HG03520 (cell line): ENCODE data around the gene AP4M1.
A peak's percentile ranks its signal among the peaks of the same experiment; 100 is the strongest.

Experiments used
- ATAC-seq: cut with Tn5 transposase; IDR thresholded peaks from one replicate; pipeline ENCODE4 v1.9.1; 2021; ENCODE audit warnings: mild to moderate bottlenecking, moderate library complexity; ENCODE audit not compliant: unreplicated experiment

Gene AP4M1

DNA sequence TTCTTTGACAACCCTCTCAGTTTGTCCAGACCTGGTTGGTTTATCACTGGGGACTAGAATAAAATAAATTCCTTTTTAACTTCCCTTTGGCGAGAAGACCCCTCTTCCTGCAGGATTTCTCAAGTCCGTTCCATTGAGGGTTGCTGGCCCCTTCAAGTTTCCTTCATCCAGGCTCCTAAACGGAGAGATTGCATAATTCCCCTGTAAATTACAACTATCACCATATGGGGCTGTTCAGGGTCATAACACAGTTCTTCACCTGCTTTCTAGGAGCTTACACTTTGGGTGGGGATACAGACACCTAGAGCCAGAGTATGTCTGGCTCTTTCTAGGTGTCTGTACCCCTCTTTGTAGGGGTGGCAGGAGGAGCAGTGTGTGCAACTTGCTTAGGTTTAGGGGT, 15.9 kb upstream of the AP4M1 start:
- ATAC-seq: no peak

DNA sequence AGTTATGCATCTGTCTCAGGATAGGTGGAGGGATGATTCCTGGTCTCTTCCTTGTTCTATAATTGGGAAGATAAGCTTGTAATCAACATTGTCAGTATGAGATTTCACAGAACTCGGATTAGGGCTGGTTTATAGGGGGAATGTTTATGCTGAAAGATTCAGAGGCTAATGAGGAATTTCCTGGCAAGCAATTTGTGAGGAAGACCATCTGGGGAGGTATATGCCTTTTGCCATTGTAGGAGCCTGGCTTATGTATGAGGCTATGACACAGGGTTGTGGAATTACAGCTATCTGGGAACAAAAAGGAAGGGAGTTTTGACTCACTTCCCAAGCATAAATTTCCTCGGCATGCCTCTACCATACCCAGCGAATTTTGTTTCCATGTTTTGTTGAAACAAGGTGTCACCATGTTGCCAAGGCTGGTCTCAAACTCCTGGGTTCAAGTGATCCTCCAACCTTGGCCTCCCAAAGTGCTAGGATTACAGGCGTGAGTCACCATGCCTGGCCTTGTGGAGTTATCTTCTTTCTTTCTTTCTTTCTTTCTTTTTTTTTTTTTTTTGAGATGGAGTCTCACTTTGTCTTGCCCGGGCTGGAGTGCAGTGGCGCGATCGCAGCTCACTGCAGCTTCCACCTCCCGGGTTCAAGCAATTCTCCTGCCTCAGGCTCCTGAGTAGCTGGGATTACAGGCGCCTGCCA, 14.2 kb upstream of the AP4M1 start:
- ATAC-seq: no peak

DNA sequence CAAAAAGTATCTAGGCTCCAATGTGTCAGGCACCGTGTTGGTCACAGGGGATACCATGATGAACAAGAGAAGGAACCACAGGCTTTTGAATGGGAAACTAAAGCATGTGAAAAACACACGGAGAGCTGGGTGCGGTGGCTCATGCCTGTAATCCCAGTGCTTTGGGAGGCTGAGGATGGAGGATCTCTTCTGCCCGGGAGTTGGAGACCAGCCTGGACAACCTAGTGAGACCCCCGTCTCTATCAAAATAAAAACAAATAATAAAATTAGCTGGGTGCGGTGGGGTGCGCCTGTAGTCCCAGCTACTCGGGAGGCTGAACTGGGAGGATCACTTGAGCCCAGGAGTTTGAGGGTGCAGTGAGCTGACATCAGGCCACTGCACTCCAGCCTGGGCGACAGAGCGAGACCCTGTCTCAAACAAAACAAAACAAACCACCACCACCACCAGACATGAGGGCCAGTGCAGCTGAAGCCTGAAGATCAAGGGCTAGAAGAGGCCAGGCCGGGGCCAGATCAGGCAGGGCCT, 13.3 kb upstream of the AP4M1 start:
- ATAC-seq: no peak

DNA sequence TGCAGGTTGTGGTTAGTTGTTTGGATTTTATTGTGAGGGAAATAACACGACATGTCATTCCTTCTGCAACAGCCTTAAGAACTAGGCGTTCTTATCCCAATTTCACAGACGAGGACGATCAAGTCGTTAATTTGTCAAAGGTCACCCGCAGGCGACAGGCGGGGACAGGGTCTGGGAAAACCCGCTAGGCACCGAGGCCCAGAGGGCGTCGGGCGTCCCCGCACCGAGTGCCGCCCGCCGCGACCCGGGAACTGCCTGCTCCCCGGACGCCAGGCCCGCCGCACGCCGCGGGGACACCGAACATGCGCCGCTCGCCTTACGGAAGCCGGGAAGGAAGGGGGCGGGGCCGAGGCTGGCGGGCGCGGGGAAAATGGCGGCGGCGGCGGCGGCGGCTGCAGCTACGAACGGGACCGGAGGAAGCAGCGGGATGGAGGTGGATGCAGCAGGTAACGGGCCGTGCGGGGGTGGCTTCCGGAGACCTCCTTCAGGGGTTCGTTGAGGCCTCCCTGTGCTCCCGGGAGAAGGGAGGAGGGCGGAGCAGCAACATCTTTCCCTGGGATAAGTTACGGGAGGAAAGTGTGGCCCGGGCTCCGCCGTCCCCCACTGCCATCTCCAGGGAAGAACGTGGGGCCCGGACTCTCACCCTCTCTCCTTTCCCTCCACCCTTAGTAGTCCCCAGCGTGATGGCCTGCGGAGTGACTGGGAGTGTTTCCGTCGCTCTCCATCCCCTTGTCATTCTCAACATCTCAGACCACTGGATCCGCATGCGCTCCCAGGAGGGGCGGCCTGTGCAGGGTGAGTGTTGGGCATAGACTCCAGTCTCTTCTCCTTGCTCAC, 12.6 kb upstream of the AP4M1 start, which contains the start of gene COPS6:
Gene COPS6 (plus strand): TSS at position 349 of the 837 bp plus-strand sequence. CDS start 22 bp downstream, at position 371.
- no peak for ATAC-seq

DNA sequence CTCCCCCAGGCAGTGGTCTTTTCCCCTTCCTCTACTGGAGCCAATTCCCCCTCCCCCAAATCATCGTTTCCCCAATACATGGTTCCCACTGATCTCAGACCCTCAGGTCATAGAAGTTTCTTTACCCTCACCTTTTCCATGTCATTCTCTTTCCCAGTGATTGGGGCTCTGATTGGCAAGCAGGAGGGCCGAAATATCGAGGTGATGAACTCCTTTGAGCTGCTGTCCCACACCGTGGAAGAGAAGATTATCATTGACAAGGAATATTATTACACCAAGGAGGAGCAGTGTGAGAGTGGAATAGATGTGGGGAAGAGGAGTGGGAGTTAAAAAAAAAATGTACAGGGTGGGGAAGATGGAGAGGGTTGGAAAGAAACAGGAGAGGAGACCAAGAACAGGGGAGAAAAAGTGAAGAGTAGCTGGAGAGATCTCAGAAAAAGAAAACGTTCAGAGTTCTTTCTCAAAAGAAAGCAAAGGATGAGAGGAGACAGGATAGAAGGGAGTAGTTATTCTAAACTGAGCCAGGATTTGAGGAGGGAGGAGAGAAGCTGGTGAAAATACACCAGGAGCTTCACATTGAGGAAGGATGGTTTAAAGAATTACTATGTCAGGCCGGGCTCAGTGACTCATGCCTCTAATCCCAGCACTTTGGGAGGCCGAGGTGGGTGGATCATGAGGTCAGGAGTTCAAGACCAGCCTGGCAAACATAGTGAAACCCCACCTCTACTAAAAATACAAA, 11.8 kb upstream of the AP4M1 start:
- no peak for ATAC-seq

DNA sequence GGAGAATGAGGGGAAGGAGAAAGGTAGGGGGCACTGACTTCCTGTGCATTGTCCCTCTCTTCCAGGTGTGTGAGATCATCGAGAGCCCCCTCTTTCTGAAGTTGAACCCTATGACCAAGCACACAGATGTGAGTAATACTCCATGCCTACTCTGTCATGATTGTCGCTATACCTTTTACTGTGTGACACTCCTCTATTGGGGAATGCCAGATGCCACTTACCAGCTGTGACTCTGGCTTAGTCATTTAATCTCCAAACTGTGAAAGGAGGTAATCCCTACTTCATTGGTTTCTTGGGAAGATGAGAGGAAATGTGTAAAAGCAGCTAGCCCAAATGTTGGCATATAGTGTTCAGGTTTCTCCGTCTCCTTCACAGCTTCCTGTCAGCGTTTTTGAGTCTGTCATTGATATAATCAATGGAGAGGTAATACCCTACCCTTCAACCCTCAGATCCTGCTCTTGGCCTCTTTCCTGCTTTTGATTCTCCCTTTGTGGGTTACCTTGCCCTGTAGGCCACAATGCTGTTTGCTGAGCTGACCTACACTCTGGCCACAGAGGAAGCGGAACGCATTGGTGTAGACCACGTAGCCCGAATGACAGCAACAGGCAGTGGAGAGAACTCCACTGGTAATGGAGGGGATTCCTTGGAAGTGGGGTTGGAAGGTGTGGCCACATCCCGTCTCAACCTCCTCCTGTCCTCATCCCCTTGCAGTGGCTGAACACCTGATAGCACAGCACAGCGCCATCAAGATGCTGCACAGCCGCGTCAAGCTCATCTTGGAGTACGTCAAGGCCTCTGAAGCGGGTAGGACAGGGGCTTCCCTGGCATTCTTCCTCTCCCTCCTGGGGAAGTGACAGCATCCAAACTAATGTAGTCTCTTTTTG, 10.7 kb upstream of the AP4M1 start:
- no peak for ATAC-seq

DNA sequence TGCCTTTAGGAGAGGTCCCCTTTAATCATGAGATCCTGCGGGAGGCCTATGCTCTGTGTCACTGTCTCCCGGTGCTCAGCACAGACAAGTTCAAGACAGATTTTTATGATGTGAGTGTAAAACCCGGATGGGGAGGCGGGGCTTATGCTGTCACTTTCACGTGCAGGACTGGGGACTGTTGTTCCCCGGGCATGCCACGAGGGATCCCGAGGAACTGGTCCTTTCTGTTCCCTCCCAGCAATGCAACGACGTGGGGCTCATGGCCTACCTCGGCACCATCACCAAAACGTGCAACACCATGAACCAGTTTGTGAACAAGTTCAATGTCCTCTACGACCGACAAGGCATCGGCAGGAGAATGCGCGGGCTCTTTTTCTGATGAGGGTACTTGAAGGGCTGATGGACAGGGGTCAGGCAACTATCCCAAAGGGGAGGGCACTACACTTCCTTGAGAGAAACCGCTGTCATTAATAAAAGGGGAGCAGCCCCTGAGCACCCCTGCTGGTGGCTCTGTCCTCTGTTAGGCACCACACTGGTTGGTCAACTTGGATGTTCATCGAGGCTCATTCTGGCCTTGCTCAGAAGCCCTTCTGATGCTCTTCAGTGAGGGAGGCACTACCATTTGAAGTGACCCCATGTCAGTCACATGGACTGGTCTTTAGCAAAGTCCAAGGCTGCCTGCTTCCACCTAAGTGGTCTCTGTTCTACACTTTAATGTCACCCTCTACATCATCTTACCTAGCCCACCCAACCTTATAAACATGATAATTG, 9.8 kb upstream of the AP4M1 start:
- no peak for ATAC-seq

DNA sequence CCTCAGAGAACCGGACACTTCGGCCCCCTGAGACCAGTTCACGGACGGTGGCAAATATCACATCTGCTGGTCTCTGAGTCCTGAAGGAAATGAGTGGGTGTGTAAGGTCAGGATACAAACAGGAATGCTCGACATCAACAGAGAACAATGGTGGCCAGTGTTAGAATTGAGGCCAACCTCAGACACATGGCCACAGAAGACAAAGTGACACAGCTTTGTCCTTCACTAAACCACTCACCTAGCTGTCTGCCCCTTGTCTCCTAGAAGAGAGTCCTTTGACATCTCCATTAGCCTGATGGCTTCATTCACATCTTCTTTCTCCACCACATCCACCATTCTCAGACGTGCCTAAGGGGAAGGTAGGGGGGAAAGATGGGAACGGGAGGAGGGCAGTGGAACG, 8.4 kb upstream of the AP4M1 start:
- ATAC-seq: no peak

DNA sequence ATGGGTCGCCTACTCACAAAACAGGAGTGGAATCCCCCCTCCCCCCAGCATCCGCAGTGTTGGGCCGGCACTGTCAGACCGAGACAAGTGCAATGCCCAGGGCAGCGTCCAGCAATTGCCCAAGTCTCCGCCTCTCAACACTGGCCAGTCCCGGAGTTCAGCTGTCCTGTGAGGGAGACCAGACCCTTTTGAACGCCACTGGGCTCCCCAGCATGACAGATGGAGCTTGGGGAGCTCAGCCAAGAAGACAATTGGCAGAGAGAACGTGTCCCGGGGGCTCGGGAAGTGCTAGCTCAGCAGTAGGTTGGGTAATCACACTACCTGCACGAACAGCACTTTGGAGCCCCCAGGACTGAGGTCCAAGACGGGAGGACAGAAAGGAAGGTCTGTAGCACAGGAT, 7.9 kb upstream of the AP4M1 start:
- no peak for ATAC-seq

DNA sequence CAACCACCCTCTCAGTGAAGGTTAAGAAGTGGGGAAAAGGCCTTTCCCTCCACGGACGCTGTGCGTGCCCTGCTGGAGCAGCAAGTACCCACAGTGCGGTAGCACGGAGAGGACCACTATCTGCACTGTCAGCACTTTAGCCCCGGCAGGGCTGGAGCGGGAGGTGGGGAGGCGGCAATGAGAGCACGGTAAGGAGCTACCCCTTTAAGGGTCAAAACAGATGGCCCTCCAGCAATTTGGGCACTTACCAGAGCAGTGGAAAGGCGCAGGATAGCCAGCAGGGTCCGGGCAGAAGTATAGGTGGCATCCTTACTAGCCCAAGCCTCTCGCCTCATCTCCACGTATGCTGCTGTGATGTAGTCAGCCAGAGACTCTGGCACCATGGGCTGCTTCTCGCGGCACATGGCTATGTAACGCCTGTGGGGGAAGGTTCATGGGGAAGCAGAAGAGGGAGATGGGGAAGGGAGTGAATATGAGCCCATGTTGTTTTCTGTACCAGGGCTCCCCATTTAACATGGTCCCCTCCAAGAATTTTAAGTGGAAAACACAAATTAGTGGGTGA, 7.4 kb upstream of the AP4M1 start:
- no peak for ATAC-seq

DNA sequence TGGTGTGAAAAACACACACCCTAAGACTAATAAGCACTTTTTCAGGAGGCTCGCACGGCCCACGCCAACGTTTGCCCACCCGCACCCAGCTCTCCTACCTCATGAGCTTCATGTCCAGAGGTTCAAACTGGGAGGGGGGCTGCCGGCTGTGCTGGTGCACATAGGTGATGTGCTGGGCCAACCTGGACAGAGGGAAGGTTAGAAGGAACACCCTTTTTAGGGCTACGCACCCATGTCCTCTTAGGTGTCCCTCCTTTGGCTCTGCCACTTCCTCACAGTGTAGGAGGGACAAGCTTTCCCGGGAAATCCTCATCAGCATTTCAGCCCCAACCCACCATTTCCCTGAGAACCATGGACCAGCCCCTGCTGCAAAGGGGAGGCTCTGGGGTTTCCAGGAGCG, 6.2 kb upstream of the AP4M1 start:
- no peak for ATAC-seq

DNA sequence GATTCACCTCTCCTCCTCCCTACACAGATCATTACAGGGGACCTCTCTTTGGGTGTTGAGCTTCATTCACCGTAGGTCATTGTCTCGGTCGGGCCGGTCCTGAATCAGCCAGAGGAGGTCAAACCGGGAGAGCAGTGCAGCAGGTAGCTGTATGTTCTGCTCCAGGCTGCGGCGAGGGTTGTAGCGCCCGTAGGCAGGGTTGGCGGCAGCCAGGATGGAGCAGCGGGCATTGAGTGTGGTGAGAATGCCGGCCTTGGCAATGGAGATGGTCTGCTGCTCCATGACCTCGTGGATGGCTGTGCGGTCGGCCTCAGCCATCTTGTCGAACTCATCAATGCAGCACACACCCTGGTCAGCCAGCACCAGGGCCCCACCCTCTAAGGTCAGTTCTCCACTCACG, 5.7 kb upstream of the AP4M1 start:
- no peak for ATAC-seq

DNA sequence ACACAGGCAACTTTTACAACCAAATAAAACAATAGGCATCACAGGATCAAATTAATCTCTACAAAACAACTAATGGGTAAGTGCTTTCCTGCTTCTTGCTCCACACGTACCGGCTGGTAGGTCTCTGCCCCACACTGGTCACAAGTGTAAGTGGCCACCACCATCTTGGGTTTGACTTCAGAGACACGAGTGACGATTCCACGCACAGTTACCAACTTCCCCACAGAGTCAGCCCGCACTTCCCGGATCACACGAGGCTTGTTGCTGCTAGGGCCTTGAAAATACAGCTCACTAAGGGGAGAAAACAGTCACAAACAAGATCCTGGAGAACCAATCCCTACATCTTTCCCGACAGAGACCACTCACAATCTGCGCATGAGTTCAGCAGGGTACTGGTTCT, 2.5 kb upstream of the AP4M1 start:
- no peak for ATAC-seq

DNA sequence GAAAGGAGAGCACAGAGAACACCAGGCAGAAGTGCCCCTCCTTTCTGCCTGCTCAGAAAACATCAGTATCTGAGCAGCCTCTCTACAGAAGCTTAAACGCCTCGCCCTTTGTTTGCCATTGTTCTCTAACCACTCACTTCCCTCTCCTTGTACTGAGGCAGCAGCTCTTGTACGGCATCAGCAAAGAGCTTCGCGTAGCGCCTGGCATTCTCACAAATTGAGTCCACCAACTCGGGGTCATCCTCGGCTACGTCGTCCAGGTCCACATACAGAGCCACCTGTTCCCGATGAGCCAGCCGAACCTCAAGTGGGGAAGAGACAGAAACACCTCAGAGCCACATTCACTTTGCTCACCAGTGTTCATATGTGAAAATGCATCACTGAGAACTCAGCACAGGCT, 2.0 kb upstream of the AP4M1 start:
- ATAC-seq: no peak

DNA sequence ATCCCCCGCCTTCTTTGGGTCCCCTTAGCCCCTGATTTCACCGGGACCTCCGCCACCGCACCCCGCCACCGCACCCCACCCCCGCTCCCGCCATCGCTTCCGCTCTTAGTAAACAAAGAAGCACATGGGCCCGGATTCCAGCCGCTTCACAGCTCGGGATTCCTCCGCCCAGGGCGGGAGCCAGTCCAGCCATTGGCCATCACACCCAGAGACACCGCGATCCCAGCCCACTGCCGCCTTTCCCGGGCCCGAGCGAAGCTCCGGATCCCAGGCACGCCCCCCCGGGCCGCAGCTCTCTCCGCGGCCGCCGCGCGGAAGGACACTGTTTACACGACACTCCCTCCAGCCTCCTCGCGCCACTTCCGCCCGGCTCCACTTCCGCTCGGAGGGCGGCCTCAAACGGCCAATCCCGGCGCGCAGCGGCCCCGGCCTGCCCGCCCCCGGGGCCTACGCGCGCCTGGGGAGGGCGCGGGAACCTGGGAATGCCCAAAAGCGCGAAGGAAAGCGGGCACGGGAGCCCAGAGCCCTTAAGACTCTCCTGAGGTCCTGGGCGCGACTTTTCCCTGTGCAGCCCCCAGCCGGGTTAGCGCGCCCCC, 925 bp upstream of the AP4M1 start:
- ATAC-seq: peak; percentile 59

DNA sequence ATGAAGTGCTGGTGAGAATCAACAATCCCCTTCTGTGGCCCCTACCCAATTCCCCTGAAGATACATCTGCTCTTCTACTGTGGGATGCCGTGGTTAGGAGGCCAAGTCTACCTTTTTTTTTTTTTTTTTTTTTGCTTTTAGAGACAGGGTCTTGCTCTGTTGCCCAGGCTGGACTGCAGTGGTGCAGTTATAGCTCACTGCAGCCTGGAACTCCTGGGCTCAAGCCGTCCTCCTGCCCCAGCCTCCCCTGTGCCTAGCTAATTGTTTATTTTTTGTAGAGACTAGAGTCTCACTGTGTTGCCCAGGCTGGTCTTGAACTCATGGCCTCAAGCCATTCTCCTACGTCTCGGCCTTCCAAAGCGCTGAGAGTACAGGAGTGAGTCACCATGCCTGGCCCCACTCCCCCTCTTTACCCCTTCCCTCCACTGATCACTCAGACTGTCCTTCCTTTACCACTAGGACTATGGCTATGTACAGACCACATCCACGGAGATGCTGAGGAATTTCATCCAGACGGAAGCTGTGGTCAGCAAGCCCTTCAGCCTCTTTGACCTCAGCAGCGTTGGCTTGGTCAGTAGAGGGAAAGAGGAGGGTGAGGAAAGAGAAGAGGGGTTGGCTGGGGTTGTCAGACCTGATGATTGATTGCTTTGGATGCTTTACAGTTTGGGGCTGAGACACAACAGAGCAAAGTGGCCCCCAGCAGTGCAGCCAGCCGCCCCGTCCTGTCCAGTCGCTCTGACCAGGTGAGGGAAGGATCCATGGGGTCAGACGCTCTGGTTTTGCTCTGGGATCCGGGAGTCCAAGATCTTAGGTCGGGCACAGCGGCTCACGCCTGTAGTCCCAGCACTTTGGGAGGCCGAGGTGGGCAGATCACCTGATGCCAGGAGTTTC, 1.8 kb downstream of the AP4M1 start:
- no peak for ATAC-seq

DNA sequence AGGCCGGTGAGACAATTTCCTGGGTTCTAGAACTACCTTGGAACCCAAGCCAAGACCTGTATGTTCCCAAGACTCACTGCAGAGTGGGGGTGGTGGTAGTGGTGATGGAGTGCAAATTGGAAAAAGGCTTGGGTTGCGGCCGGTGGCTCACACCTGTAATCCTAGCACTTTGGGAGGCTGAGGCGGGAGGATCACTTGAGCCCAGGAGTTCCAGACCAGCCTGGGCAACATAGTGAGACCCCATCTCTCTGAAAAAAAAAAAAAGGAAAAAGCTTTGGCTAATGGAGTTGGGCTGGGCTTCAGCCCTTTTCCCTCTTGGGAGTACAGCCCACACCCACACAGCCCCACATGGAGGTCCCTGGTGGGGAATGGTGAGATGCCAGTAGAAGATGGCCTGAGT, 4.1 kb downstream of the AP4M1 start:
- no peak for ATAC-seq

DNA sequence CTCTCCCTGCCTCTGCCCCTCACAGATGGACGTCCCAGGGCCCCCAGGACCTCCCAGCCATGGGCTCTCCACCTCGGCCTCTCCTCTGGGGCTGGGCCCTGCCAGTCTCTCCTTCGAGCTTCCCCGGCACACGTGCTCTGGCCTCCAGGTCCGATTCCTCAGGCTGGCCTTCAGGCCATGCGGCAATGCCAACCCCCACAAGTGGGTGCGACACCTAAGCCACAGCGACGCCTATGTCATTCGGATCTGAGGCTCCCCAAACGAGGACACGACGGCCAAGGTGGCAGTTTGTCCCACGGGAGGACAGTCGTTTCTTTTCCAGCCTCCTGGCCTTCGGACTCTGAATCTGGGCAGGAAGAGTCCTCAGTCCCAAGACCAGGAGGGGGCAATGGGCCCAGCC, 5.2 kb downstream of the AP4M1 start:
- no peak for ATAC-seq
